NCI-H82 (cell line): Measurements from ENCODE around the gene GSE1.

Source experiments
- DNase-seq: peaks from one replicate; lab custom pipeline; 2025; lab: John Stamatoyannopoulos, UW

The GSE1 gene

DNA sequence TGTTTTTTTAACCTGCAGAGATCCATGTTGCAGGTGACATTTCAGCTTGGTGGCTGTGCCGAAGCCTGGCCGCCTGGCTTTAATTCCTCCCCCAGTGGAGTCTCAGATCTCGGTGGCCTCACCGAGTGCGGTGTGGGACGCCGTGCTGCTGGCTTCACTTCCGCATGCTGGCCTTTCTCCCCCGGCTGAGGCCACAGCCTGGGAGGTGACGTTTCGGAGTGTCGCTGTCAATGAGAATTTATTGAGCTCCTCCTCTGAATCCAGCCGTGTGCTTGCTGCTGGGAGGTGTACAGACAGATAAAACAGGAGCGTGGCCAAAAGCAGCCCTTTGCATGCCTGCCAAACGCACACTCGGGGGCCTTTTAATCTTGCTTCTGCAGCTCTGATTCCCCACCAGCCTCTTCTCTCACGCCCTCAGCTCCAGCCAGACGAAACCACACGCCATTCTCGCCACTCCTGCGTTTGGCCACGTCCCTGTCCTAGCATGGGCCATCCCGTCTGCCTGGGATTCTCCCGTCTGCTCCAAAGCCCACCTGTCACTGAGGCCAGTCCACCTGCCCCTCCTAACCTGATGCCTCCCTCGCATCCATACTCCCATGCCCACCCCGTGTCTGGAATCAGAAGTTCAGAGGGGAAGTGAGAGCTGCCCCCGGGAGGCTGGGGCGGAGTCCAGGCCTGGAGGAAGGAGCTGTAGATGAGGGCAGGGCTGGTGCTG is 3.6 kb downstream of the GSE1 start:
- DNase-seq = no peak

DNA sequence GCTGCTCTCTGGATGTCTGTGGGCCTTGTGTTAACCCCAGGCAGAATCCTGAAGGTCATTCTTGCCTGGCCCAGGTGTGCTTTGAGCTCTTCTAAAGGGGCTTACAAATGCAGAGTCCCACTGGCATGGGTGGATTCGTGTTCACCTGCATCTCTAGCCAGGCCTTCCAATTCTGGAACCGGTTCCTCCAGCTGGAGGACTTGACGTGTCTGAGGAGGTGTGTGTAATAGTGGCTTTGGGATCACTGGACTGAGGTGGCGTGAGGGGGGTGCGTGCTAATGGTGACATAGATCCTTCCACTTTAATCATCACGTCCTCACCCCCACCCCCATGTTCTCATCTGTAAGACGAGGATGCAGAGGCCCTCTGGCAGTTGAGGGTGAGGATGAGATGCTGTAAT is 4.8 kb downstream of the GSE1 start:
- DNase-seq = no peak

DNA sequence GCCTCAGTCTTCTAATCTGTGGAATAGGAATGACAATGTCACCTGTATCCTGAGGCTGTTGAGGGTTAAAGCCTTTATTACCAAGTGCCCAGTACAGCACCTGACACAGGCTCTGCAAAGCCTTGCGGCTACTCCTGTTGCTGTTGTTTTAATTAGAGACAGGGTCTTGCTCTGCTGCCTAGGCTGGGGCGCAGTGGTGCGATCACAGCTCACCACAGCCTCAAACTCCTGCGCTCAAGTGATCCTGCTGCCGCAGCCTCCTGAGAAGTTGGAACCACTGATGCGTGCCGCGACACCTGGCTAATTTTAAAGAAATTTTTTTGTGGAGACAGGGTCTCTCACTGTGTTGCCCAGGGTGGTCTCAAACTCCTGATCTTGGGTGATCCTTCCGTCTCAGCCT is 5.4 kb downstream of the GSE1 start:
- DNase-seq = no peak

DNA sequence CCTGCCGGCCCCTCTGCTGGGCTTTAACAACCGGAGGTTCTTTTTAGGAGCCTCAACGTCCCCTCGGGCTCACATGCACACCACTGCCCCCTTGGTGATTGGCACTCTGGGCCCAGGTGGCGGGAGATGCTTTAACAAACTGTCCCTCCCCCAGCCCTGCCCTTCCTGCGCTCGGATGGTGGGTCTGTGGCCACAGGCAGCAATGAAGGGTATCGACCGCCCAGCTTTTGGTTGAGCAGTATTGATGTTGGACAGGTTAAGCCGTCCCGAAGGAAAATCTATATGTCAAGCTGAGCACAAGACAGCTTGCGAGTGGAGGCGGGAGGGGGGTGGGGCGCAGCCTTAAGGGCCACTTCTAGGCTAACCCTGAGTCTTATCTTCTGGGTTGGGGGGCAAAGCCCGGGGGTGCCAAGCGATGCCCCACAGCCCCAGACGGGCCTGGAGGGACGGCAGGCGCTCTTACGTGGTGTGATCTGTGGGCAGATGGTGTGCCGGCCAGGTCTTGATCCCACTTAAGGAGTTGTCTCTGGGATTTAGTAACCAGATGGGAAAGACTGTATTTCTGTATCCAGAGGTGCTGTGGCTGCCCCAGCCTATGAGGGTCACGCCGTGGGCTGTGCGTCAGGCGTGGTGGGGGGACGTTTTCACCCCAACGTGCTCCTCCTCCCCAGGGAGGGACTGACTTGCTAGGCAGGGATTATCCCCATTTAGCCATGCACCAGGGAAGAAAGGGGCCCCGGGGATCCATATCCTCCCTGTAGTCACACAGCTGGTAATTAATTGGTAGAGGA is 6.2 kb downstream of the GSE1 start:
- peak; percentile 97 for DNase-seq

DNA sequence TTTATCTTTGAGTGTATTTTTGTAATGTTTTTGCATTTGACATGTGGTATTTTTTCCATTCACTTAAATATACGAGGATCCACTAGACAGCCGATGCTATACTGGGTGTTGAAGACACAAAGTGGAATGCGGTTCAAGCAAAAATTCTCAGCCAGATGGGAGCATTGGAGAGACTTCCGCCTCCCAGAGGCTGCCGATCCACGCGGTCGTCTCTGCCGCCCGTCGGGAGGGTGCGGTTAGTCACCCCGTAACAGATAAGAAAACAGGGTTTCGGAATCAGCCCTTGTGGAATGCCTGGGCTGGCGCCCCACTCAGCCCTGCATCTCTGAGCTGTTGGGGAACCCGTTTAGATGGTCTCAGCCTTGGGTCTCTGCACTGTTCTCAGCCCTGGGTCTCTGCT is 7.3 kb downstream of the GSE1 start:
- no peak for DNase-seq

DNA sequence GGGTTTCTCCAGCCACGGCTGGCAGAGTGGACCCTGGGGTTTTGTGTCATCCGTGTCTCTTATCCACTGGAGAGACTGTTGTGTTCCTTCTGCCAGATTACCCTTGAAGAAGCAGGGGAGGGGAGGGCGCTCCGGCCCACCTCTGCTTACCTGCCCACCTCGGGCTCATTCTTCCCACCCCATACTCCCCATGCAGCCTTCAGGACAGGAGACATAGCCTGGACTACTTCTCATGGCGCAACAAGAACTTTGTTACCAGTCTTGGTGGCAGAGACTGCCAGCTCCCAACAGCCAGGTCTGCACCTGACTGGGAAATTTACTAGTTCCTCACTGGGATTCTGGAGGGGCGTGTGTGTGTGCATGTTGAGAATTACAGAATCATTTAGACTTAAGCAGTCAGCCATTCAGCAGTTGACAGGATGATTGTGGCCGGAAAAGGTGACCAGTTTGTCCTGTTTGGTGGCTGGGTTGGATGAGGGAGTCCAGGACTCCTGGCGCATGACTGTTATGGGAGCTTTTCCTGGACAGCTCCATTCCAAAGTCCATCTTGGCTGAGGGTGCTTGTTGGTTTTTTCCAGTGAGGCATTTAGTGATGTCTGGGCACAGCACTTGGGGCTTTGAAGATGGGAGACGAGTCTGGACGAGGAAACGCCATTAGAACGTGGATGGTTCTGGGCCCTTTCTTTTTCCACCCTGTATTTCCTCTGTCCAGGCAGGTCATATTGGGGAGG is 8.7 kb downstream of the GSE1 start:
- DNase-seq = no peak

DNA sequence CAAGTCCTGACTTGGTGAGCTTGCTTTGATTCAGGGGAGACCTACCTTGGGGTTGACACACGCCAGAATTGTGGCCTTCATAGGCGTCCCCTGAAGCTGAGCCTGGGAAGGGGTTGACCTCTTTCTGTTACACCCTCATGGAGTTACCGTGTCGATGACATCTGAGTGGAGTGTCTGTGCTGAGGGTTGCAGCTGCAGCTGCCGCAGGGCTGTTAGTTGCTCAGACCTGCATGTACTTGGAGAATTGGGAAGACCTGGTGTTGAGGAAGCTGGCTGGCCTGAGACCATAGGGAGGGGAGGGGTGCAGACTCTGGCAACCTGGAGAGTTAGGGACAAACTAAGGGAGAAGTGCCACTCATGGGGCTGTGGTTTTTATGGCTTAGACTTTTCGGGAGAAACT is 9.6 kb downstream of the GSE1 start:
- DNase-seq = no peak

DNA sequence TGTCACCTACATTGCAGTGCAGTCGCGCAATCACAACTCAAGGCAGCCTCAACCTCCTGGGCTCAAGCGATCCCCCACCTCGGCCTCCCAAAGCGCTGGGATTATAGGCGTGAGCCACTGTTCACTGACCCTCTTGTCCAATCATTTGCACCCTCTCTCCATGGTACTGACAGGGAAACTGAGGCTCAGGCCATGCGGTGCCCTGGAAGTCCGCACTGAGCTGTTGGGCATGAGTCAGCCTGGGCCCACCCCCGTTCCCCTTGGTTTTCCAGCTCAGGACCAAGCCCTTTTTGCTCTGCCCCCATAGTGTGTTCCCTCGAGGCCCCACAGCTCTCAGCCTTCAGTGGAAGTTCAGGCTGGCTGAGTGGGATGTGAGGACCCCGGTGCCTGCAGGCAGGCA is 10.1 kb downstream of the GSE1 start:
- no peak for DNase-seq

DNA sequence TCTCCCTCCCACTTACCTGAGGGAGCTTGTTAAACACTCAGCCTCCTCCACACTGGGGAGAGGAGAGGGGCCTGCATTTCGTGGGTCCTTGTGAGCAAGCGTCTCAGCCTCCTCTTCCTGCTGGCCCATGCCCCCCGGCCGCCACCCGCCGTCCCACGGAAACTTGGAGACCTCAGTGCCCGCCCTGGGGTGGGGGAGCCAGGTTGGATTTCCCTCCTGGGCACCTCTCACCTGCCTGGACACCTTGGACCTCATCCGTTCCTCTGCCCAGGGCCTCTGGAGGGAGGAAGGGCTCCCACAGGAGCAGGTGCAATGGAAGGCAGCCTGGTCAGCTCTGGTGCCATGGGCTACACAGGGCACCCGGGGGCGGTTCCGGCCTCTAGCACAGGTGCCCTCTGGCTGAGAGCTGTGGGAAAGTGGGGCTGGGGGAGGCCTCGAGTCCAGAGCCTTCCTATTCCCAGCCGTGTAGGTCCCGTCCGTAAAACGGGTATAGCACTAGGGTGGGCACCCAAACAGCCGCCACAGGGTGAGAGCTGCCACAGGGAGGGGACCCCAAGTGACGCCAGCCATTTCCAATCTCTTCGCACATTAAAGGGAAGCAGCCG is 11.0 kb downstream of the GSE1 start:
- DNase-seq = no peak

DNA sequence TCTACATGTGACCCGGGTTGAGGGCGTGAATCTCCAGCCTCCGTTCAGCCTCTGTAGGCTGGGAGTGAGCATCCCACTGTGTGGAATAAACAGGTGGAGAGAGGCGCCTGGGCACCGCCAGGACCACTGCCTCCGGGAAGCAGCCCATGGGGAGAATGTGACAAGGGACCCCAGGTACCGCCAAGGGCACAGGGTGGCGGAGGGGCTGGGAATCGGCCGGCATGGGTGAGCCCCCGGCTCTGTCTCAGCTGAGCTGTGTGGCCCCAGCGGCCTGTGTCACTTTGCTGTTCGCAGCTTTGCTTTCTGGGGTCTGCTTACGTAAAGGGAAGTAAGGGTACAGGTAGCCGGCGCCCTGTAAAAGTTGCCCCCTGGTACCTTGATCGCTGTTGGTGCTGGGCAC is 11.5 kb downstream of the GSE1 start:
- DNase-seq = peak; percentile 83

DNA sequence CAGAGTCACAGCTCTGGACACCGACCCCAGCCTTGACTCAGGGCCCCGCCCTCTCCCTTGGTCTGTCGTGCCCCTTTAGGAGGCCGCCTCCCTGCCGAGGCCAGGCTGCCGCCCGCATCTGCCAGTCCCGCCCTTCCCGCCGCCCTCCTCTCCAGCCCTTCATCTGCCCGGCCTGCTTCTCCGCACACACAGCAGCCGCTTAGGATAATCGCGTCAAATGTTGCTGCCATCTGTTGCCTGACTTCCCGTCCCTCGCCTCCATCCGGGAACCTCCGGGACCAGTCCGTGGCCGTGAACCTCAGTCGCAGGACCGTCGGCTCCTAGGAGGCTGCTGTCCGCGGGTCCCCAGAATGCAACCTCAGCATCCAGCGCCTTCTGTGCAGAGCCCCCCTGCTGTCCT is 11.9 kb downstream of the GSE1 start:
- peak; percentile 99 for DNase-seq

DNA sequence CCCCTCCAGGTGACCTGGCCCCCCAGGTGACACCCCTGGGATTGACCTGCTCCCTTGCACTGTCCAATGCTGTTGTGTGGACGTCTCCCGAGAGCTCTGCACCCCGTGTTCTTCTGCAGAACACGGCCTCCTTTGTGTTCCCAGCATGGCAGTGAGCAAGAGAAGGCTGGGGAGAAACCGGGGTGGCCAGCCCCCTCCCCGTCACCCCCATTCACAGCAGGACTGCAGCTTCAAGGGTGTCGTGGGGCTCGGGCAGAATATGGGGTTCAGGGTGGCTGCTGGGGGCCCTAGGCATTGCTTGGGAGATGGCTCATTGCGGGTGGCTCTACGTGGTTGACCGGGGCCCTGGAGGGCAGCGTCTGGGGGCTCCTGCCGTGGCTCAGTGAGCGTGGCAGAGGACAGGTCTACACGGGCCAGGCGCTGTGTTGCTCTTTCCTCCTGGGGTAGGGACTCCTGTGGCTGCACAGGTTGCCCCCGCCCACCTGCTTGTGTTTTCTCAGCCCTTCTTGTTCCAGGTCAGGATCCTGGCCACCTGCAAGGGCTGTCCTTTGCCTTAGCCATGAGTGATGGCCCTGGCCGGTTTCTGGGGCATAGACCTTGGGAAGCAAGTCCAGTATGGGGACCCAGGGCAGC is 12.5 kb downstream of the GSE1 start:
- DNase-seq = peak; percentile 69

DNA sequence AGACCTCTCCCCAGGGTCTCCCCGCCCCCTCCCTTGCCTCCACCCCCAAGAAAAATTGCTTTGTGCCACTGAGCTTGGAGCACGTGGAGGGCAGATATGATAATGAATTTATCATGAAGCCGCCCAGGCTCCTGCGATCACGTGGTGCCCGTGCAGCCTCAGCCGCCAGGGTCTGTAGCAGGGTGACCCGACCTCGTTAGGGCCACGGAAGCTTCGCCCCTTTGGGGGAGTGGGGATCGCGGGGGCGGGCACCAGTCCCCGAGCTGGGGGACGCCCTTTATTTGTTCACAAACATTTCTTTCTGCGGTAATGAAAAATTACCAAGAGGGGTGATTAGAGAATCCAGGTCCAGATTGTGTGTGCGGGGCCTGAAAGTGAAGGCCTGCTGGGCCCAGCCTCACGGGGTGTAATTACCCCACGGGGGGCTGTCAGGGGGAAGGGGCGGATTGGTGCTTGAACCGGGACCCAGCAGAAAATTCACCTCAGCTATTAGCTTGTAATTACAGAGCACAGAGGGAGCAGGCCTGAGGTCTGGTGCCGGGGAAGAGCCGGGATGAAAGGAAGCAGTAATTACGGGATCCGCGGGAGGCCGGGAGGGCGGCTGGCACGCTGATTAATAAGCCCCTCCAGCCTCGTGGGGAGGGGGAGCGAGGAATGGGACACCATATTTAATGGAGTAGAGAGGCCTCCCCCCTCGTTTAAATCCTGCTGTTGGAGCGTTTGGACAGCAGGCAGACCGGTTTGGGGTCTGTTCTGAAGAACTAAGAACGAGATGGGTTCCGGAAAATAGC is 13.3 kb downstream of the GSE1 start:
- peak; percentile 93 for DNase-seq

DNA sequence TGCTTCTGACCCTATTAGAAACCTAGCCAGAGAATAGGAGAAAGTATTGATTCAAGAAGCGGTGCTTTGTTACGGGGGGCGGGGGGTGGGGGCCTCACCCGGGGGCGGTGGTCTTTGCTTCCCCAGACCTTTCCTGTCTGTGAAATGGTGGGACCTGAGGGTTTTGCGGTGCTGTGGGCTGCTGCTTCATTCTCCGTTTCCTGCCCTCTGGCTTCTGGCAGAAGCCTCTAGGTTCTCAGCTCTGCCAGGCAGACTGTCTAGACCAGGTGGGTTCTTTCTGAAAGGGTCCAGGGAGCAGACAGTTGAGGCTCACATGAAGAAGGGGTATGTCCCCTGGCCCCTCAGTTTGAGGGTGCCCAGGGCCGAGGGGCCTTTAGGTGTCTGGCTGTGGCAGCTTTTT is 14.0 kb downstream of the GSE1 start:
- no peak for DNase-seq

DNA sequence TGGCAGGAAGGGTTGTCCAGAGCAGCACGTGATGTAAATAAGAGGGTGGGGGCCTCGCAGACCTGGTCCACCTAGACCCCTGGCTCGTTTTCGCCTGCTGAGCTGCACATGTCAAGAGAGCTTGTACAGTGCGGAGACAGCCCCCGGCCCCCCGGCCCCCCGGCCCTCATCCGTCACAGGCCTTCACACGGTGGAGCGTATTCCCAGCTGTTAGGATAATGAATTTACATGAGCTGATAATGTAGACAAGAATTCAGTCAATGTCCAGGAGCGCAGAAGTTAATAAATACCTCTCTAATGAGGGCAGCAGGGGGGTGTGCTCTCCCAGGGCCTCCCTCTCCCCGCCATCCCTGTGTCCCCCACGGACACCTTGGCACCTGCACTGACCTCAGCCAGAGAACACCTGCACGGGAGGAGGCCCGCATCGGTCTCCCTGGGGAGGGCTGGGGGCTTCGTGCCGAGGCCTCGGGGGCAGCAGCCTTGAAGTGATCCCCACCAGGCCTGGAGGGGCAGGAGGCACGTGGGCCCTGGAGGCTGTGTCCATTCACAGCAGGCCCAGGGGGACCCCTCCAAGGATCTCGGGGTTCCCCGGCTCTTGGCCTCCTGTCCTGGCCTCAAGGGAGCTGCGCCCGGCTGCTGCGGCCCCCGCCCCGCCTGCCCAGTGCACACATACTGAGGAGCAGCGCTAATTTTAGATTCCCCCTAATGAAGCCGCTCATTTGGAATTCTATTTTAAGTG is 14.6 kb downstream of the GSE1 start:
- DNase-seq = no peak

DNA sequence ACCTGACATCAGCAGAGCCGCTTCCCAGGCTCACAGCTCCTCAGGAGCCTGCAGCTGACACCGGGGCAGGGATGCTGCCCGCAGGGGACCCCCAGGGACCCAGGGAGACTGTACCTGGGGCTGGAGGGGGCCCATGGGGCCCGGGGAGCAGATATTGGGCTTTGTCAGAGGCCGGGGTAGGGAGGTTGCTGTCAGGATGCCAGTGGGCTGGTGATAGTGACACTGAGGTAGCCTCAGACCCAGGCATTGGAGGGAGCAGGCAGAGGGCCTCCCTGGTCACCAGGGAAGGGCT is 15.1 kb downstream of the GSE1 start:
- no peak for DNase-seq

DNA sequence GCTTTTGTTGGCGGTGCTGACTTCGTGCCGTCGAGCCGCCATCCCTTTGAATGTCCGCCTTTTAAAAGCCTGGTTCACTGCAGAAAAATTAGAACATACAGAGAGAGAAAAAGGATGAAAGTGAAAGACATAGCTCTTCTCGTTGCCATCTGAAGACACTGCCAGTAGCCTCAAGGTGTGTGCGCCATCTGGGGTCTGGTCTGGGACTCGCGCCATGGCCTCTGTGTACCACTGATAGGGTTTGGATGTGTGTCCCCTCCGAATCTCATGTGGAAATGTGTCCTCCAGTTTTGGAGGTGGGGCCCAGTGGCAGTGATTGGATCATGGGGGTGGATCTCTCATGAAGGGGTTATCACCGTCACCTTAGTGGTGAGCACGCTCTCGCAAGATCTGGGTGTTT is 15.5 kb downstream of the GSE1 start:
- DNase-seq = no peak

DNA sequence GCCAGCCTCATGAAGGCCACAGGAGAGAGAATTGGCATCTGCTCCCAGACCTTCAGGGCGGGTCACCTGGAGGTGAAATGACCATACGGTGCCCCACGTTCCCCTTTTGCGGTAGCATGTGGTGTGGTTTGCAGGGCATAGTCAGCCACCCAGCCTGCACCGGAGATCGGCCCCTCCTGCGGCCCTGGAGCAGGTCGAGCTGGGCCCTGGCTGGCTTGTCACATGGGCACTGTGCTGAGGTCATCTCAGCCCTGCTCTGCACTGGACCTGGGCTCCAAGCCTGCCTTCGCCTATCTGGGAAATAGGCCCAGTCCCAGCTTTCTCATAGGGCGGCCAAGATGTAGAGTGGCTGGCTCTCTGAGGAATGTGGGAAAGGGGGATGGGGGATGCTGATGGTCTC is 16.2 kb downstream of the GSE1 start:
- no peak for DNase-seq

DNA sequence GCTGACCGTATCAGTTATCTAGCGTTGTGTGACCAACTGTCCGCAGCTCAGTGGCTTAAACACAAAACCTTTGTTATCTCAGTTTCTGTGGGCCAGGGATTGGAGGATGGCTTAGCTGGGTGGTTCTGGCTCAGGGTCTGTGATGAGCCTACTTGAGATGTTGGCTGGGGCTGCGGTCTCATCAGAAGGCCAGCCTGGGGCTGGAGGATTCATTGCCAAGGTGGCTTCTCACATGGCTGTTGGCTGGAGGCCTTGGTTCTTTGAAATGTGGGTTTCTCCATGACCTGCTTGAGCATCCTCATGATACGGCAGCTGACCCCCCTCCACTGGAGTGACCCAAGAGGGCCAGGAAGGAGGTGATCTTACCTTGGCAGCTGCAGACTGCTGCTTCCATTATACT is 16.7 kb downstream of the GSE1 start:
- DNase-seq = no peak

DNA sequence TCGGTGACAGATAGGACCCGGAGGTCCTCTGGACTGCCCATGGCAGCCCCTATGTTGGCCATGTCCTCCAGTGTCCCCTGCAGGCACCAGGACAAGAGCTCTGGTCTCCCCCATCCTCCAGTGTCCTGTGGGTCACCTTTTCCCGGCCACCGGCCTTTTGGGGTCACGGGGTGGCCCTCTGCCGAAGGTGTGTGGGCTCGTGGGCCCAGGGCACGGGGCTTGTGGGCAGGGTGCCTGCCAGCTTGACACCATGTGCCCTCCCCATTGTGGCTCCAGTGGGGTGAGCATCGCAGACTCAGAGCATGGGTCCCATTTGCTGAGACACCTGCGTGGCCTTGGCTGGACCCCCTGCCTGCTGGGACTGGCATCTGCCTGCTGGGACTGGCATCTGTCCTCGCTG is 18.1 kb downstream of the GSE1 start:
- no peak for DNase-seq
